Smooth muscle cell (in vitro differentiated cells): ENCODE results near the gene SLCO1B3. TPM values are rescaled to one million over a fixed set of nuclear protein-coding genes. Genes with fewer than 3 reads are reported as not detected.
"Not testable (repeated sequence)": the region's sequence is repeated elsewhere in the genome, so short reads cannot be mapped to it uniquely, and the experiment has no call there.

Experiments
- DNase-seq: peaks from one replicate; lab custom pipeline; 2025; ENCODE audit not compliant: unreplicated experiment; lab: John Stamatoyannopoulos, UW
- H2AFZ ChIP-seq: fragments of 200-600 bp; sonication (generic); 2 replicates; pipeline ENCODE4 v1.6.0; 2016; ENCODE audit warnings: antibody characterized with exemption, low read depth, mild to moderate bottlenecking
- H3F3A ChIP-seq: fragments of 200-600 bp; sonication (generic); 2 replicates; pipeline ENCODE4 v1.6.0; 2017; ENCODE audit warnings: antibody characterized with exemption, low read depth
- H3K27ac ChIP-seq: fragments of 200-600 bp; sonication (generic); 2 replicates; pipeline ENCODE4 v1.5.1; 2016; ENCODE audit warnings: low read depth, mild to moderate bottlenecking
- H3K27me3 ChIP-seq: fragments of 200-600 bp; sonication (generic); 2 replicates; pipeline ENCODE4 v1.6.1; 2016; ENCODE audit warnings: low read depth, mild to moderate bottlenecking
- H3K36me3 ChIP-seq: fragments of 200-600 bp; sonication (generic); 2 replicates; pipeline ENCODE4 v1.5.1; 2016; ENCODE audit warnings: low read depth
- H3K4me1 ChIP-seq: fragments of 200-600 bp; sonication (generic); 2 replicates; pipeline ENCODE4 v1.5.1; 2016; ENCODE audit warnings: low read depth
- H3K4me2 ChIP-seq: fragments of 200-600 bp; sonication (generic); 2 replicates; pipeline ENCODE4 v1.6.0; 2016; ENCODE audit warnings: mild to moderate bottlenecking
- H3K4me3 ChIP-seq: fragments of 200-600 bp; sonication (generic); 2 replicates; pipeline ENCODE4 v1.5.1; 2016; ENCODE audit warnings: mild to moderate bottlenecking
- H3K79me2 ChIP-seq: fragments of 200-600 bp; sonication (generic); 2 replicates; pipeline ENCODE4 v1.6.0; 2016; ENCODE audit warnings: low read depth, mild to moderate bottlenecking
- H3K9ac ChIP-seq: fragments of 200-600 bp; sonication (generic); 2 replicates; pipeline ENCODE4 v1.6.0; 2016; ENCODE audit warnings: low read depth
- H3K9me3 ChIP-seq: fragments of 200-600 bp; sonication (generic); replicated peaks from 2 replicates; pipeline ENCODE4 v1.5.1; 2016; ENCODE audit warnings: low read depth
- H4K20me1 ChIP-seq: fragments of 200-600 bp; sonication (generic); 2 replicates; pipeline ENCODE4 v1.6.0; 2016; ENCODE audit warnings: low read depth
- CTCF ChIP-seq: fragments of 200-600 bp; sonication (generic); IDR thresholded peaks from 2 replicates; pipeline ENCODE4 v1.5.1; 2017; ENCODE audit warnings: borderline replicate concordance, mild to moderate bottlenecking, antibody characterized with exemption; ENCODE audit not compliant: insufficient read depth, poor library complexity, severe bottlenecking
- WGBS: methylation state at CpG from one replicate; pipeline ENCODE4 v1.1.7; 2016; ENCODE audit warnings: low lambda C conversion rate; 5-methylcytosine and 5-hydroxymethylcytosine counted together
- polyA plus RNA-seq: library from polyadenylated mRNA; unstranded; fragments of >200 nt; fragmentation: Nextera tagmentation; extraction: Ambion mirVana; gene quantifications from 2 replicates; pipeline ENCODE4 v1.2.1, GENCODE V29; 2016
- total RNA-seq: library from RNA; depleted of rRNA; stranded (reverse); fragments of >200 nt; gene quantifications from 2 replicates; pipeline ENCODE4 v1.2.3, GENCODE V29; 2014

The SLCO1B3 gene, protein sequence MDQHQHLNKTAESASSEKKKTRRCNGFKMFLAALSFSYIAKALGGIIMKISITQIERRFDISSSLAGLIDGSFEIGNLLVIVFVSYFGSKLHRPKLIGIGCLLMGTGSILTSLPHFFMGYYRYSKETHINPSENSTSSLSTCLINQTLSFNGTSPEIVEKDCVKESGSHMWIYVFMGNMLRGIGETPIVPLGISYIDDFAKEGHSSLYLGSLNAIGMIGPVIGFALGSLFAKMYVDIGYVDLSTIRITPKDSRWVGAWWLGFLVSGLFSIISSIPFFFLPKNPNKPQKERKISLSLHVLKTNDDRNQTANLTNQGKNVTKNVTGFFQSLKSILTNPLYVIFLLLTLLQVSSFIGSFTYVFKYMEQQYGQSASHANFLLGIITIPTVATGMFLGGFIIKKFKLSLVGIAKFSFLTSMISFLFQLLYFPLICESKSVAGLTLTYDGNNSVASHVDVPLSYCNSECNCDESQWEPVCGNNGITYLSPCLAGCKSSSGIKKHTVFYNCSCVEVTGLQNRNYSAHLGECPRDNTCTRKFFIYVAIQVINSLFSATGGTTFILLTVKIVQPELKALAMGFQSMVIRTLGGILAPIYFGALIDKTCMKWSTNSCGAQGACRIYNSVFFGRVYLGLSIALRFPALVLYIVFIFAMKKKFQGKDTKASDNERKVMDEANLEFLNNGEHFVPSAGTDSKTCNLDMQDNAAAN
- total RNA-seq, result not detected in 2 replicates
- polyA plus RNA-seq, result not detected in 2 replicates

DNA sequence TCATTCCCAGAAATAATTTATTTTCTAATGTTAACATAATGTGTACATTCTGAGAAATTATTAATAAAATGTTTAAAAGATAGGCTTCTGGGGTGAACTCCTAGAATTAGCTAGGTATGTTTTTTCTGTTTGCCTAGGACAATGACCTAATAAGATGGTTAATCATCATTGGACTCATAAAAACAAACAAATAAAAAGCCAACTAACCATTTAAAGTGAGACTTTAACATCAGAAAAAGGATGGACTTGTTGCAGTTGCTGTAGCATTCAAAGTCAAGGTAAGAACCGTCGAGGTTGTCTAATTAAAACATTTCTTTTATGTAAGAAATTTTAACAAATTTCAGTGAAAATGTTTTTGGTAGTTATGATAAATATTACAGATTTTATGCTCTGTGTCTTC, at the start of gene SLCO1B3:
Gene SLCO1B3 (plus strand): TSS at position 219 of the 400 bp plus-strand sequence. CDS start 5,034 bp downstream, outside the sequence.
- Histone ChIP-seq H3K9ac (no peak within 1 kb of the TSS), H3K4me1 (no peaks in the 10 kb centered on the region), H3K4me3 (no peak within 1 kb of the TSS), H3K4me2 (no peak within 1 kb of the TSS), H4K20me1 (no peaks in the 10 kb centered on the region), H3K27ac (no peak within 1 kb of the TSS), H3F3A (no peaks in the 10 kb centered on the region), H2AFZ (no peak within 1 kb of the TSS), H3K36me3 (no peaks in the 10 kb centered on the region), H3K27me3 (no peaks in the 10 kb centered on the region), H3K79me2 (no peaks in the 10 kb centered on the region), H3K9me3 (no peaks in the 10 kb centered on the region)
- DNase-seq, result no peak
- no peak for TF ChIP-seq CTCF
- 89% methylated on average over 2 of the region's 2 CpGs for WGBS

DNA sequence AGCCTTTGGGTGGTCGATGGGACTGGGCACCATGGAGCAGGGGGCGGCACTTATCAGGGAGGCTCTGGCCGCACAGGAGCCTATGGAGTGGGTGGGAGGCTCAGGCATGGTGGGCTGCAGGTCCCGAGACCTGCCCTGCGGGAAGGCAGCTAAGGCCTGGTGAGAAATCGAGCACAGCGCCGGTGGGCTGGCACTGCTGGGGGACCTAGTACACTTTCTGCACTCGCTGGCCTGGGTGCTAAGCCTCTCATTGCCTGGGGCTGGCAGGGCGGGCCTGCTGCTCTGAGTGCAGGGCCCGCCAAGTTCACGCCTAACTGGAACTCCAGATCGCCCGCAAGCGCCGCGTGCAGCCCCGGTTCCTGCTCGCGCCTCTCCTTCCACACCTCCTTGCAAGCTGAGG, 33.1 kb upstream of the SLCO1B3 start:
- H3K27ac ChIP-seq, result no peak overlapping the region
- H3F3A ChIP-seq, result no peaks in the 10 kb centered on the region
- H3K36me3 ChIP-seq, result no peaks in the 10 kb centered on the region
- no peaks in the 10 kb centered on the region for H3K9me3 ChIP-seq
- no peaks in the 10 kb centered on the region for H3K4me1 ChIP-seq
- no peaks in the 10 kb centered on the region for H3K79me2 ChIP-seq
- WGBS, result 94% methylated on average over 19 of the region's 20 CpGs
- H3K4me3 ChIP-seq, result no peak overlapping the region
- H2AFZ ChIP-seq, result no peak overlapping the region
- no peaks in the 10 kb centered on the region for H4K20me1 ChIP-seq
- no peak for DNase-seq
- H3K9ac ChIP-seq, result no peak overlapping the region
- no peak for TF ChIP-seq CTCF
- H3K4me2 ChIP-seq, result no peak overlapping the region
- no peaks in the 10 kb centered on the region for H3K27me3 ChIP-seq

GRCh38 chr12:20778969-20779368, 31.5 kb upstream of the SLCO1B3 start:
- Histone ChIP-seq H4K20me1 (no peaks in the 10 kb centered on the region), H3K79me2 (no peaks in the 10 kb centered on the region), H3K9ac (no peak overlapping the region), H3K4me2 (no peak overlapping the region), H3K4me3 (no peak overlapping the region), H3F3A (no peaks in the 10 kb centered on the region), H2AFZ (no peak overlapping the region), H3K9me3 (no peaks in the 10 kb centered on the region), H3K4me1 (no peaks in the 10 kb centered on the region), H3K36me3 (no peaks in the 10 kb centered on the region), H3K27ac (no peak overlapping the region), H3K27me3 (no peaks in the 10 kb centered on the region)
- 88% methylated on average over 2 of the region's 2 CpGs for WGBS
- TF ChIP-seq CTCF, result no peak
- no peak for DNase-seq

DNA sequence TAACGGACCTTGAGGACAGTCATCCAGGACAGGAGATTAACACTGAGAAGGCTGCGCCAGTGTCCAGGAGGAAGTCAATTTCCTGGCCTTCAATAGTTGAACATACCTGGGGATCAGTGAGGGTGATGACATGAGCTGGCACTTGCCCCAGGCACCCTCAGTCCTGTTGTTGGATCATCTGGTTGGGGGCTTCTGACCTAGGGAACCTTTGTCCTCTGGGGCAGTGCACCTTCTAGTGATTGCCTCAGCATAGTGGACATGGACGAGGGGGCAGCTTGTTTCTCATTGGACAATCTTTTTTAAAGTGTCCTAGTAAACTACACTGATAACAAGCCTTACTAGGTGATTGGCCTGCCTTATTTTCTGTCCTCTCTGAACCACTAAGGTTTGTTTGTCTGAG, 30.5 kb upstream of the SLCO1B3 start:
- not testable (repeated sequence) for DNase-seq, H3K4me2 ChIP-seq
- WGBS, result 89% methylated on average over 3 of the region's 3 CpGs

GRCh38 chr12:20783796-20784357, 26.6 kb upstream of the SLCO1B3 start:
- DNase-seq, H3K36me3 ChIP-seq, H3K9me3 ChIP-seq, H3K4me3 ChIP-seq, H3K9ac ChIP-seq, H3K79me2 ChIP-seq, H2AFZ ChIP-seq, H4K20me1 ChIP-seq, H3K4me2 ChIP-seq, H3K4me1 ChIP-seq, H3K27me3 ChIP-seq, H3K27ac ChIP-seq, H3F3A ChIP-seq: not testable (repeated sequence)
- WGBS, result 98% methylated on average over 11 of the region's 13 CpGs

More for the DNA sequence above, 30.5 kb upstream of the SLCO1B3 start:
- H3K27me3 ChIP-seq, H3K4me1 ChIP-seq, H3K27ac ChIP-seq, H2AFZ ChIP-seq, H4K20me1 ChIP-seq, H3F3A ChIP-seq, H3K9ac ChIP-seq, H3K4me3 ChIP-seq, H3K36me3 ChIP-seq, H3K79me2 ChIP-seq, H3K9me3 ChIP-seq: not testable (repeated sequence)
